ENCODE measurements around the gene TNFRSF14.

TNFRSF14 gene

DNA sequence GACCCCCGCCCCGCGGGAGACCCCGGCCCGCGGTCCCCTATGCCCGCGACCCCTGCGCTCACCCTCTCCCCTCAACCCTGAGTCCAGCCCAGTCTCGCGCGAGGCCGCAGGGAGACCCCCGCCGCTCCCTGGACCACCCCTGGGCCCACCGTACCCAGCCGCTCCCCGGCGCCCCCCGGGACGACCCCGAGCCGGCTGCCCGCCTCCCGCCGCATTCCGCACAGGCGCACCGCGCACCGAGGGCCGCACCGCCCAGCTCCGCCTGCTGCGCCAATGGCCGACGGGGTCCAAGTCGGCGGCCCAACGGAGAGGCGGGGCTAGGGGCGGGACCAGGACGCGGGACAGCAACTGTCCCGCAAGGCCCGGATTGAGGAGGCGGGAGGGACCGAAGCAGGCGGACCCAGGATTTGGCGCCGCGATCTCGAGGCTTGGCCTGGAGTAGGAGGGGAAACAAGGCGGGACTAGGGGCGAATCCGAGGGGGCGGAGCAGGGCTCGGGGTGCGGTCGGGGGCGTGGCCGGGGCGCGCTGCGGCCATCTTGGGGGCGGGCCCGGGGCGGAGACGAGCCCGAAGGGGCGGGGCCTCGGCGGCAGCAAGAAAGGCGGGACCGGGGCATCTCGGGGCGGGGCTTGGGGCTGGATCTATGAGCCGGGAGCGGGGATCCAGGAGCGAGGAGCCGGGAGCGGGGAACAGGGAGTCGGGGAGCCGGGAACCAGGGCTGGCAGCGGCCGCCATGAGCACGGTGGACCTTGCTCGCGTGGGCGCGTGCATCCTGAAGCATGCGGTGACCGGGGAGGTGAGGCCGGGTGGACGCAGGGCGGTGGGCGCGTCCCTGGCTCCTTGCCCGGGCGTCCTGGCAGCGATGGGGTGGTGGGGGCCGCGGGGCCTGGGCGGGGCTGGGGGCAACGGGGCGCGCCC lies 30.2 kb downstream of the TNFRSF14 start, which contains the start of gene PRXL2B:
TSS of gene PRXL2B (plus strand) at position 624 of the 917 bp plus-strand sequence. CDS start at position 733, 109 bp downstream.
- peak within 1 kb of the TSS; percentile 84 for H3K27ac ChIP-seq
- TF ChIP-seq, protein P1, sequence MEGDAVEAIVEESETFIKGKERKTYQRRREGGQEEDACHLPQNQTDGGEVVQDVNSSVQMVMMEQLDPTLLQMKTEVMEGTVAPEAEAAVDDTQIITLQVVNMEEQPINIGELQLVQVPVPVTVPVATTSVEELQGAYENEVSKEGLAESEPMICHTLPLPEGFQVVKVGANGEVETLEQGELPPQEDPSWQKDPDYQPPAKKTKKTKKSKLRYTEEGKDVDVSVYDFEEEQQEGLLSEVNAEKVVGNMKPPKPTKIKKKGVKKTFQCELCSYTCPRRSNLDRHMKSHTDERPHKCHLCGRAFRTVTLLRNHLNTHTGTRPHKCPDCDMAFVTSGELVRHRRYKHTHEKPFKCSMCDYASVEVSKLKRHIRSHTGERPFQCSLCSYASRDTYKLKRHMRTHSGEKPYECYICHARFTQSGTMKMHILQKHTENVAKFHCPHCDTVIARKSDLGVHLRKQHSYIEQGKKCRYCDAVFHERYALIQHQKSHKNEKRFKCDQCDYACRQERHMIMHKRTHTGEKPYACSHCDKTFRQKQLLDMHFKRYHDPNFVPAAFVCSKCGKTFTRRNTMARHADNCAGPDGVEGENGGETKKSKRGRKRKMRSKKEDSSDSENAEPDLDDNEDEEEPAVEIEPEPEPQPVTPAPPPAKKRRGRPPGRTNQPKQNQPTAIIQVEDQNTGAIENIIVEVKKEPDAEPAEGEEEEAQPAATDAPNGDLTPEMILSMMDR (IDR thresholded peaks at IDR 0.05) = no peak
- no peak for TF ChIP-seq ZFX (IDR thresholded peaks at IDR 0.05; ENCODE audit: borderline replicate concordance)

GRCh38 chr1:2587071-2587859 lies 31.1 kb downstream of the TNFRSF14 start:
- TF ChIP-seq, protein P1 (IDR thresholded peaks at IDR 0.05) = no peak
- no peak for TF ChIP-seq ZFX (IDR thresholded peaks at IDR 0.05; ENCODE audit: borderline replicate concordance)
- H3K27ac ChIP-seq = peak overlapping the region; percentile 84

DNA sequence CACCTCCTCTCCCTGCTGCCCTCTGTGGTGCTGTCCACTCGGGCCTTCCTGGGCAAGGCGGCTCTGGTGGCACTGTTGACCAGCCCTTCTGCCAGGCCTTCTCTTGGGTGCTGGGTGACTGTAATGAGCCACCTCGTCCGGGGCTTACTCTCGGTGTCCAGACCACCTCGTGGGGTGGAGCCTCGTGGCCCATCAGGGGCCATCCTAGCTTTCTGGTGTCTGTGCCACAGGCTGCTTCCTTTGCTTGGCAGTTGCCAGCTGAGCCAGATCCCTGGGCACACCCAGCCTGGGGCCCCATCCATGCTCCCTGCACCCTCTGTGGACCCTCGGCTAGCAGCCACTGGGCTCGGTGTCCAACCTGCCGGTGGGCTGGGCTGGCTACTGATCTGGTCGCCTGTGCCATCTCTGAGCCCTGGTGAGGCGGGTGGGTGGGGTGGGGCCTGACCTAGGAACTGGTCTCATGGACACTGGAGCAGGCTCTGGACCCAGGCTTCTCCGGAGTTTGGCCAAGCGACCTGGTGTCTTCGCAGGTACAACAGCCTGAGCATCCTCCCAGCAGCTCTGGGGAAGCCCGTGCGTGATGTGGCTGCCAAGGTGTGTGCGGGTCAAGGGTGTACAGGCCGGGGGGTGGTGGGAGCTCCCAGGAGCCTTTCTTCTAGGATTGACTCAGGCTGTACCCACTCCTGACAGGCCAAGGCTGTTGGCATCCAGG lies 31.8 kb downstream of the TNFRSF14 start:
- no peak for TF ChIP-seq ZFX (IDR thresholded peaks at IDR 0.05; ENCODE audit: borderline replicate concordance)
- TF ChIP-seq, protein P1 (IDR thresholded peaks at IDR 0.05) = no peak
- no peak overlapping the region for H3K27ac ChIP-seq

DNA sequence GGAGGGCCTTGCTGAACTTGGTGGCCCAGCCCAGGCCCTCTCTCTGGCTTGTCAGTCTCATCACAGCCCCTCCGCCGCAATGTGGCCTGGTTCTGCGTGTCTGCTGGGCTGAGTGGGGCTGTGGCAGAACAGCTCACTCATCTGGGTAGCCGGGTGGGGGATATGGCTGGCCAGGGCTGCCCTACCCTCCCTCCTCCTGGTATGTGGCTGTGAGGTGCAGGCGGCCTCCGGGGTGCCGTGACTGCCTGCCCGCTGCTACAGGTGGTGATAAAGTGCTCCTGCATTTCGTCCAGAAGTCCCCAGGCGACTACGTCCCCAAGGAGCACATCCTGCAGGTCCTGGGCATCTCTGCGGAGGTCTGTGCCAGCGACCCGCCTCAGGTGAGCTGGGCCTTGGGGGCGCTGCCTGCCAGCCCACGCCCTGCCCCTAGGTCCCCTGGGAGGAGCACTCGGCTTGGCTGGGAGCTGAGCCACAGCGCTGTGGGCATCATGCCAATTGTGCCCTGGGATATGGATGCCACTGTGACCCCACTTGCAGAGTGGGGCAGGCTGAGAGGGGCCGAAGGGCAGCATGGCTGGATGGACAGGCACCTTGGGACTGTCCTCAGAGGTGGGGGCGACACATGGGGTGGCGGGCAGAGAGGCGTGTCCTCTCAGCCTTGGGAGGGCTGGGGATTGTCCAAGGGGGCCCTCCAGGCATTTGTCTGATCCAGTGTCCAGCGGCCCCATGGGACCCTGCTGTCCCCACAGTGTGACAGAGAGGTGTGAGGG lies 32.7 kb downstream of the TNFRSF14 start:
- no peak for TF ChIP-seq ZFX (IDR thresholded peaks at IDR 0.05; ENCODE audit: borderline replicate concordance)
- TF ChIP-seq, protein P1 (IDR thresholded peaks at IDR 0.05) = no peak
- H3K27ac ChIP-seq = no peak overlapping the region

- no peak overlapping the region for H3K27ac ChIP-seq
- TF ChIP-seq ZFX (IDR thresholded peaks at IDR 0.05; ENCODE audit: borderline replicate concordance) = no peak
- TF ChIP-seq, protein P1 (IDR thresholded peaks at IDR 0.05) = no peak
Measured at GRCh38 chr1:2589431-2590232, 33.5 kb downstream of the TNFRSF14 start.

All from 22Rv1 (cell line).